HG03558 (cell line): ENCODE measurements around the gene PLXNC1.

Experiments used
- ATAC-seq: cut with Tn5 transposase; IDR thresholded peaks from one replicate; pipeline ENCODE4 v1.9.1; 2021; ENCODE audit warnings: moderate number of reproducible peaks; ENCODE audit not compliant: unreplicated experiment; ENCODE audit errors: extremely low read depth

The PLXNC1 gene

GRCh38 chr12:94175763-94176668 lies 27.6 kb downstream of the PLXNC1 start:
- no peak for ATAC-seq

DNA sequence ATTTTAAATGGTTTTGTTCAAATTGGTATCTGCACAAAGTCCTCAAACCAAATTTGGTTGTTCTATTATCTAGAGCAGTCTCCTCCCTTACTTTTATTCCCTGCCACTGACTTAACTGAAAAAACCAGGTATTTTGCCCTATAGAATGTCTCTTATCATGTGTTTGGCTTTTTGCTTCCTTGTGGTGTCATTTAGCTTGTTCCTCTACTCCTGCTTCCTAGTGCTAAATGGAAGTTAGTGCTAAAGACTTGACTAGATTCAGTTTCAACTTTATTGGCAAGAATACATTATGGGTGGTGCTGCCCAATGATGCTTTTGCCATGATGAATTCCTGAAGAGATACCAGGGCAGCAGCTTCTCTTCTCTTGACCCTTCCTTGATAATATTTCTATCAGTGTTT lies 29.7 kb downstream of the PLXNC1 start:
- no peak for ATAC-seq

GRCh38 chr12:94178882-94179281 lies 30.5 kb downstream of the PLXNC1 start:
- no peak for ATAC-seq

GRCh38 chr12:94179723-94180122 lies 31.3 kb downstream of the PLXNC1 start:
- ATAC-seq, result no peak

DNA sequence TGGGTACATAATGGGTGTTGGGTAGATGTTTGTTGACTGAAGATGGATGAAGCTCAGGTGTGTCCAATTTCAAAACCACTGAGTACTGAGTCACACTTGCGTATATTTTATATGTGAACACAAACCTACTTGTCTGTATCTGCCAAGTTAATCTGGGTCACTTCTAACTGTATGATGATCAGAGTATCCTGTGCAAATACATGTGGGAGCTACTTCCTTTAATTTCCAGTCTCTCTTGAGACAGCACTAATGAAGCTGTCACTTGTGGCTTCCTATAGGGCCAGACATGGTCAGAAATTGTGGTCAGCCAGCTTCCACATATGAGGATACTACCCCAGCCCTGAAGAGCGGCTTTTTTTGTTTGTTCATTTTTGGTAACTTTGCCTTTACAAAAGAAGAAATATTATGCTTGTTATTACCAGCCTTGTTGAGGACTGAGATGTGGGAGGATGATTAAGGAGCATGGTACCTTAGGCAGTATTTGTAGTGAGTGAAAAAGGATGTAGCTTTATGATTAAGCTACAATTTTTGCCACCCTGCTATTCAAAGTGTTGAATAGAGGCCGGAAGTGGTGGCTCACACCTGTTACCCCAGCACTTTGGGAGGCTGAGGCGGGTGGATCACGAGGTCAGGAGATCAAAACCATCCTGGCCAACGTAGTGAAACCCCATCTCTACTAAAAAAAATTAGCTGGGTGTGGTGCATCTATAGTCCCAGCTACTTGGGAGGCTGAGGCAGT lies 32.4 kb downstream of the PLXNC1 start:
- ATAC-seq, result no peak

- ATAC-seq, result no peak
These were observed 34.8 kb downstream of the PLXNC1 start for GRCh38 chr12:94182986-94183707.

- ATAC-seq, result no peak
These were observed 35.5 kb downstream of the PLXNC1 start for GRCh38 chr12:94183708-94184379.

DNA sequence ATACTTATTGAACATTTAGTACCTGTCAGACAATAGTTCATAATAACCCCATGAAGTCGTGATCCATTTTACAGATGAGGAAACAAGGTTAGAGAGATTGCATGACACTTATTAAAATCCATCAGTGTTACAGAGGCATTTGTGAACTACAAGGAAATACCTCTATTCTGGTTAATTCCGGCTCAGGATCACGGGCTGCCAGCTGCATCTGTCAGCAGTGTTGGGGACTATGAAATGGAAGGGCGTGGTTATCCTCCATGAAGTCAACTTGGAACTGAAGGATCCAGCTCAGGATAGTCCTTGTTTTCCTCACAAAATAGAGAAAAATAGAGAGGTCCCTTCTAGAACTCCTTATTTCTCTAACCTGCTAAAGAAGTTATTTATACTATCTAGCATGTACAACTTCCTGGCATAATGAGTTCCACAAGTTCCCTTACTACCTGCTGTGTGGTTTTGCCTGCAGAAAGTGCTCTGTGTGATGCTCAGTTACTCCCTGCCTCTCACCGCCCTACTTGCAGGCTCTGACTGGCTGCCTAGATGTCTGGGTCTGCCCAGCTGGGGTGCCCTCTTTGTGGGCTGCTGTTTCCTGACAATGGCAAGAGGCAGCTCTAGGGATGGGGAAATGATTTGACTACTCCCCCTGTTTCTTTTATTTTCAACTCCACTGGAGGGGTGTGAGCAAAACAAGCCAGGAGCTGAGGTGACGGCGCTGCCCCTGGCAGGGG lies 36.8 kb downstream of the PLXNC1 start:
- no peak for ATAC-seq

GRCh38 chr12:94185801-94186200 lies 37.4 kb downstream of the PLXNC1 start:
- no peak for ATAC-seq

DNA sequence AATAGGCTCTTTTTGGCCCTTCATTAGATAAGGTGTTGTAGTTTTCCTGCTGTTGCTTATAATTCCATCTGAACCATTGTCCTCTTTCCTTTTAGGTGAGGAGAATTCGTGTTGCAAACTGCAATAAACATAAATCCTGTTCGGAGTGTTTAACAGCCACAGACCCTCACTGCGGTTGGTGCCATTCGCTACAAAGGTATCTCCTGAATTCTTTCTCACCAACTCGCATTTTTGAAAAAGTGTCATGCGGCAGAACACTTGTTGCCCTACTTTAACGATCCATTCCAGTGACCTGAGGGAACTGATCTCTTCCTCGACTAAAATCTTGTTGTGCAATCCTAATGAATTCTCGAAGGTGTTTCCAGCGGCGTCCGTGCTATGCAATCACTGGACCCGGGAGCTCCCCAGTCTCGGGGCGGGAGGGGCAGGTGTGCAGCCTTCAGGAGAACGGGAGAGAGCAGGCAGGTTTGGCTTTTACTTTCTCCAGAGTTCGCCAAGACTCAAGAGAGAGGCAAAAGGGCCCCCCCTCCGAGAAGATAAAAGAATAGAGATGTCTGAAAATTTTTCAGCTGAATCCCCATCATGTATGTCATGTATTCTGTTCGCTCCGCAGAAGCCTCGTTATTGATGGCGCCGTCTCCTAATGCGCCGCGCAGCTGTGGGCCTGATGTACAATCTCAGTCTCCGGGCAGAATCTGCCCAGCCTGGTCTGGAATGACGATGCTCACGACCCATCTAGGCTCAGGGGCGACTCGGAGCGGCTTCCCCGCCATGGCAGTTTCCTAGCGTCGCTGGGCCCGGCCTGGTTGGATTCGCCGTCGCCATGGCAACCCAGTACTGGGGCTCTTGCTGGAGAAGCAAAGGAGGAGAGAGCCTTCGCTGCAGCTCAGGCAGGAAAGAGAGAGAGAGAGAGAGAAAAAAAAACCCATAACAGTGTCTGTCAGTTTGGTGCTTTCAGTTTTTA lies 38.2 kb downstream of the PLXNC1 start:
- no peak for ATAC-seq

DNA sequence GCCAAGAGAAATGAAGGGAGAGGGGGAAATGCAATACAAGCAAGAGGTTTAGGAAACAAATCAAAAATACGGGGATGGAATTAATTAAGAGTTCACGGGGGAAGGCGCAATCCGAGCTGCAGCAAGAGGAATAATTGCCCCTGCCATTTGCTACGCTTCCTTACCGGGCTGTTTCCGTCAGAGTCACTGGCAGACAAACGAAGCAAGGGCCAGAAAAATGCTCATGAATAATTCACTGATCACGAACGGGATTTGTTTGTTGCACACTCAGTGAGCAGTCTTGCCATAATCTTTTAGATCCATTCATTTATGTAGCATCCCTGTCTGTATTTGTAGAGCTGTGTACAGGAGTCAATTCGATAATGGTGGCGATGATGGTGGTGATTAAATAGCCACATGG lies 39.0 kb downstream of the PLXNC1 start:
- ATAC-seq, result no peak

GRCh38 chr12:94190623-94191022 lies 42.2 kb downstream of the PLXNC1 start:
- no peak for ATAC-seq

DNA sequence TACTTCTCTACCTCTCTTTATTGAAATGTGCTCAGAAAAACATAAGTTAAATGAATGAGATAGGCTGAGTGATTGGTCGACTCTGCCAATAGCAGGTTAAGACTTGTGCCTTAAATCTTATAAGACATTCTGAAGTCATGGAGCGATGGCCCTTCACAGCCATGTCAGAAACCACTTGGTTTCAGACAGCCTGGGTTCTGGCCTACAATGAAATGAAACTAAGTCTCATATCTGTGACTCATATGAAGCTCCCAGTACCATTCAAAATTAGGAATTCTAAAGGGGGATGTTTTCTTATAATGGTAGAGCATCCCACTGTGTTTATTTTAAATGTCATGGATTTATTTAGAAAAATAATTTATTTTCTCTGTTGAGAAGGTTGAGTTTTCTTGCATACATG lies 42.6 kb downstream of the PLXNC1 start:
- ATAC-seq, result no peak

DNA sequence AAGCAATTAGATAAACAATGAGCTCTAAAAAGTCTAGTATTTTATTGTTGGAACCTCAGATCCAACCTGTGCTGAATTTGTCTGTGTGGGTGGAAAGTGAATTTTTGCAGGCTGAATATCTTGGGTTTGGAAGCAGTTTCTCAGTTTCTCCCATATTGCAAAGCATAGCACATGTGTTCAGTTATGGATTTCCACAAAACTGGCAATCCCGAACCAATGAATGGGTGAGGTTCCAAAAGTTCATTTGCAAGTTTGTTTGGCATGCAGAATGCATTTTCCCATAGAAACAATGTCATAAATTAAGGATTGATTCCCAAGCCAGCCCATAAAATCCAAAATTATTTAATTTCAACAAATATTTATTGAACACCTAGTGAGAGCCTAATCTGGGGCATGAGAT lies 43.4 kb downstream of the PLXNC1 start:
- no peak for ATAC-seq

DNA sequence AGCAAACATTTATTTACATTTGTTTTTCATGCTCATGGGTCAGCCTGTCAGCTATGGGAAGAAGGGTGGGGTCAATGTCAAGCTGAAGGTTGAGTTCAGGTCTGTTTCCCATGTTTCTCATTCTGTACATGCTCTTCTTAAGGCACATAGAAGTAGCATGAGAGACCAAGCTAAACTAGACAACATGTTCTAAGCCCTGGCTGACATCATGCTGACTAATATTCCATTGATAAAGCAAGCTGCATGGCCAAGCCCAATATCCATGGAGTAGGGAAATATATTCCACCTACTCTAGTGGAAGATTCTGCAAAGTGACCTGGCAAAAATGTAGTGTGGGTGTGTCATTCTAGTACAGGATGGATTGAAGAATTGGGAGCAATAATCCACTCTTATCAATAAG lies 44.1 kb downstream of the PLXNC1 start:
- no peak for ATAC-seq

GRCh38 chr12:94193168-94193567 lies 44.8 kb downstream of the PLXNC1 start:
- ATAC-seq, result no peak

DNA sequence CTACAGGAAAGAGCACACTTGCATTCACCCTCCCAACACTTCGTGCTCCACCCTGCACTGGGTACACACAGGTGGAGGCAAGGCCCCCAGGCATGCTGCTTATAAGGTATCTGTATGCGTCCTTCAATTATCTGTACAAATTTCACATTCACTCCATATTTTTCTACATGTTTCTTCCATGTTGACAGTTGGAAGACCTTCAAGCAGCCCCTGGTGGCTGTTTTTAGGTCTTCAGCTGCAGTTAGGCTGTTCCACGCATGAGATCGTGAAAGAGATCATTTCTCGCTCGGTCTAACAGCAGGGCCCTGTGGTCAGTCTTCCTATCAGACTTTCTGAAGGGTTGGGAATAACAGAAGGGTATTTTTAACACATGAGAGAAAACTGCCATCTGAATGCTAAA lies 47.1 kb downstream of the PLXNC1 start:
- no peak for ATAC-seq

- no peak for ATAC-seq
These were observed 50.1 kb downstream of the PLXNC1 start for GRCh38 chr12:94198469-94198868.

DNA sequence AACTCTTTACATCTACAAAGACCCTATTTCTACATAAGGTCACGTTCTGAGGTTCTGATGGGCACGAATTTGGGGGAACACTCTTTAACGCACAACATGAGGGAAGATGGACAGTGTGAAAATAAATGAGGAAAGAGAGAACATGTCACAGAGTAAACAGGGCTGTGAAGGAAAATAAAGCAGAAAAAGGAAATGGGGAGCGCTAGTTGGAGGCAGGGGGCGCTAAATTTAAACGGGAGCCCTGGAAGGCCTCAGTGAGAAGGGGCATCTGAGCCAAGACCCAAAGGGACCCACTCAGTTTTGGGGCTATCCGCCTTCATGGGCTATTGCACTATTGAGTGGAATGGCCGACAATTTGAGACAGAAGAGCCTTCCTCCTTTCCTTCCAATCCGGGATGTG lies 50.5 kb downstream of the PLXNC1 start:
- no peak for ATAC-seq
